ENCODE results near the gene MPP7.

Gene MPP7

GRCh38 chr10:28293236-28294168 is 9.4 kb downstream of the MPP7 start:
- DNase-seq (ENCODE audit: low spot score), result no peak
- ChIA-PET CTCF (no interaction called here), POLR2A (ENCODE audit: low non-redundant PET) (no interaction called here)
- no peak for TF ChIP-seq CTCF (conservative IDR thresholded peaks at IDR 0.05; ENCODE audit: low read depth)
- no peak overlapping the region for H3K27ac ChIP-seq

GRCh38 chr10:28291881-28292297 is 11.0 kb downstream of the MPP7 start:
- CTCF ChIA-PET, result interaction anchor here (0.7 kb wide), 1 partner anchor 884 kb away, joined by 4 read pairs; no protein-coding TSS in a partner anchor
- POLR2A ChIA-PET (ENCODE audit: low non-redundant PET), result no interaction called here
- no peak for TF ChIP-seq CTCF (conservative IDR thresholded peaks at IDR 0.05; ENCODE audit: low read depth)
- peak; percentile 73 for DNase-seq (ENCODE audit: low spot score)
- H3K27ac ChIP-seq, result no peak overlapping the region

GRCh38 chr10:28285816-28286215 is 17.0 kb downstream of the MPP7 start:
- ChIA-PET CTCF (no interaction called here), POLR2A (ENCODE audit: low non-redundant PET) (no interaction called here)
- TF ChIP-seq CTCF (conservative IDR thresholded peaks at IDR 0.05; ENCODE audit: low read depth), result no peak
- DNase-seq (ENCODE audit: low spot score), result no peak
- peak overlapping the region; percentile 42 for H3K27ac ChIP-seq

GRCh38 chr10:28284126-28284525 is 18.7 kb downstream of the MPP7 start:
- no peak for TF ChIP-seq CTCF (conservative IDR thresholded peaks at IDR 0.05; ENCODE audit: low read depth)
- CTCF ChIA-PET, result interaction anchor here (0.7 kb wide), 1 partner anchor 143 kb away, joined by 3 read pairs; no protein-coding TSS in a partner anchor
- POLR2A ChIA-PET (ENCODE audit: low non-redundant PET), result no interaction called here
- no peak for DNase-seq (ENCODE audit: low spot score)
- no peak overlapping the region for H3K27ac ChIP-seq

- POLR2A ChIA-PET (ENCODE audit: low non-redundant PET), result no interaction called here
- no peak for DNase-seq (ENCODE audit: low spot score)
- H3K27ac ChIP-seq, result no peak overlapping the region
- no peak for TF ChIP-seq CTCF (conservative IDR thresholded peaks at IDR 0.05; ENCODE audit: low read depth)
- CTCF ChIA-PET, result interaction anchor here (0.7 kb wide), 1 partner anchor 144 kb away, joined by 3 read pairs; no protein-coding TSS in a partner anchor
Observed at GRCh38 chr10:28283251-28283650, 19.6 kb downstream of the MPP7 start.

GRCh38 chr10:28282336-28282735 is 20.5 kb downstream of the MPP7 start:
- CTCF ChIA-PET, result interaction anchor here (0.5 kb wide), 1 partner anchor 40 kb away, joined by 3 read pairs; no protein-coding TSS in a partner anchor
- POLR2A ChIA-PET (ENCODE audit: low non-redundant PET), result interaction anchor here (0.5 kb wide), 1 partner anchor 22 kb away, joined by 5 read pairs; no protein-coding TSS in a partner anchor
- H3K27ac ChIP-seq, result no peak overlapping the region
- TF ChIP-seq CTCF (conservative IDR thresholded peaks at IDR 0.05; ENCODE audit: low read depth), result no peak
- no peak for DNase-seq (ENCODE audit: low spot score)
